ENCODE results near the gene HSPB9. TPM values are rescaled to one million over a fixed set of nuclear protein-coding genes. Genes with fewer than 3 reads are reported as not detected.

HSPB9 gene
- total and polyA plus RNA-seq, 2 of the 8 experiments (the other 6 are each of a cell fraction or from before 2014, with no cell fraction given) = 0.27 to 0.30 TPM

DNA sequence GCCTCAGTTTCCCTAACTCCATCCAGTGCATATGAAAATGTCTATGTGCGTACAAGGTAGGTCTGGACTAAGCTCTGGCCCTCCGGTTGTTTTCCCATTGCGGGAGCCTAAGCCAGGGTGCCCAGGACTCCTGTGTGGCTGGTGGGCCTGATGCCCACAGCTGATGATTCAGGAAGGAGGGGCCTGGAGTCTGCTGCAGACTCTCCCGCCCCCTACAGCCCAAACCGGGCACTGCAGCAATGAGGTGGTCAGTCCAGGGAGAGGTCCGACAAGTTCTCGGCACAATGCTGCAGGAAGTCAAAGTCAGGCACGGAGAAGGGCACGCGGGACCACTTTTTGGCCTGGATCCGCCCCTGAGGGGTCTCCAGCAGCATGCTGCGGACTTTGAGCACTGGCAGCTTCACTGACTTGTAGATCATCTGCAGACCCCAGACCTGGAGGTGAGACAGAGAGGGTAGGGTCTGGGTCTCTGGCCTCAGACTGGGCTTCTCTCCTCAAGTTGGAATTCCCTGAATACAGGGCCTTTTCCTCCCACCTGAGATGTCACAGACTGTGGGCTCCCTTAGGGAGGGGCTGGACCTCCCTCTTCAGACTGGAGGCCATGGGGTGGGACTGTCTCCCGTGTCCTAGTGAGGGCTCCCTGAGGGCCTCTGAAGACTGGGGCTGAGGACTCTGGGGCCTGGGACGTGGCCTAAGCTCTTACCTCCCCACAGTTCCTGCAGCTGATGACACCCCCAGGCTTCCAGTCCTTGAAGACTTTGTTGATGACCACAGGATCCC, 20.9 kb upstream of the HSPB9 start (continued):
- TF ChIP-seq POLR2AphosphoS5 (IDR thresholded peaks at IDR 0.05; ENCODE audit: low read depth, low read length) = no peak
- TF ChIP-seq RBBP5 (IDR thresholded peaks at IDR 0.05; ENCODE audit: borderline replicate concordance, low read depth, low read length) = no peak
- TF ChIP-seq SIRT6 (IDR thresholded peaks at IDR 0.05; ENCODE audit: low read length) = no peak
- TF ChIP-seq CBX8 (IDR thresholded peaks at IDR 0.05; ENCODE audit: borderline replicate concordance, low read depth, low read length) = no peak
- peak; percentile 93 to 96 for TF ChIP-seq RAD21 (IDR thresholded peaks at IDR 0.05 in 1 of 2, conservative IDR thresholded peaks at IDR 0.05 in 1 of 2; ENCODE audit: low read depth in 2 of 2, low read length in 2 of 2)

Measured in H1 (cell line).